Trophoblast cell (in vitro differentiated cells and primary cell): Measurements from ENCODE around the gene UBE2C.

ENCODE experiments used
- DNase-seq, 2 donors: peaks; one replicate each; pipeline ENCODE4 v3.0.0-alpha.2; 2016
- H2AFZ ChIP-seq: 2 replicates; pipeline ENCODE4 v1.6.1; 2013; ENCODE audit warnings: low read length, moderate library complexity, mild to moderate bottlenecking; ENCODE audit not compliant: insufficient read depth, poor library complexity
- H2AK5ac ChIP-seq: 2 replicates; pipeline ENCODE4 v1.6.1; 2013; ENCODE audit warnings: mild to moderate bottlenecking, low read length
- H2BK120ac ChIP-seq: 2 replicates; pipeline ENCODE4 v1.6.1; 2013; ENCODE audit warnings: low read length, mild to moderate bottlenecking, moderate library complexity; ENCODE audit not compliant: insufficient read depth, poor library complexity
- H2BK12ac ChIP-seq: 2 replicates; pipeline ENCODE4 v1.6.1; 2013; ENCODE audit warnings: mild to moderate bottlenecking, low read length, moderate library complexity
- H2BK5ac ChIP-seq: 2 replicates; pipeline ENCODE4 v1.6.1; 2013; ENCODE audit warnings: low read length, low read depth, moderate library complexity, mild to moderate bottlenecking; ENCODE audit not compliant: poor library complexity
- H3K14ac ChIP-seq: 2 replicates; pipeline ENCODE4 v1.6.1; 2013; ENCODE audit warnings: mild to moderate bottlenecking, low read length
- H3K18ac ChIP-seq: 2 replicates; pipeline ENCODE4 v1.6.1; 2013; ENCODE audit warnings: mild to moderate bottlenecking, low read length
- H3K23ac ChIP-seq: 2 replicates; pipeline ENCODE4 v1.6.1; 2013; ENCODE audit warnings: low read length
- H3K27ac ChIP-seq: 2 replicates; pipeline ENCODE4 v1.5.1; 2013; ENCODE audit warnings: low read depth, mild to moderate bottlenecking, inconsistent platforms, low read length, moderate library complexity
- H3K27me3 ChIP-seq: 2 replicates; pipeline ENCODE4 v1.6.1; 2013; ENCODE audit warnings: inconsistent platforms, mild to moderate bottlenecking, low read length, moderate library complexity; ENCODE audit not compliant: insufficient read depth
- H3K36me3 ChIP-seq, 2 experiments: 1 replicate in 1 of 2; 2 replicates in 1 of 2; pipeline ENCODE4 v1.6.1; 2013; ENCODE audit warnings: low read length in 2 of 2, mild to moderate bottlenecking in 2 of 2, moderate library complexity in 1 of 2; ENCODE audit not compliant: insufficient read depth in 2 of 2, control insufficient read depth in 1 of 2
- H3K4ac ChIP-seq: 2 replicates; pipeline ENCODE4 v1.6.1; 2013; ENCODE audit warnings: low read depth, mild to moderate bottlenecking, low read length, moderate library complexity
- H3K4me1 ChIP-seq, 2 experiments: 1 replicate in 1 of 2; 2 replicates in 1 of 2; pipeline ENCODE4 v1.6.1; 2013; ENCODE audit warnings: low read length in 2 of 2, mild to moderate bottlenecking in 2 of 2, moderate library complexity in 1 of 2; ENCODE audit not compliant: insufficient read depth in 2 of 2, control insufficient read depth in 1 of 2
- H3K4me2 ChIP-seq: 2 replicates; pipeline ENCODE4 v1.6.1; 2013; ENCODE audit warnings: inconsistent platforms, mild to moderate bottlenecking, low read length, moderate library complexity
- H3K4me3 ChIP-seq: 2 replicates; pipeline ENCODE4 v1.5.1; 2013; ENCODE audit warnings: mild to moderate bottlenecking, low read depth, low read length, inconsistent platforms
- H3K79me1 ChIP-seq: one replicate; pipeline ENCODE4 v1.6.1; 2013; ENCODE audit warnings: low read length
- H3K79me2 ChIP-seq: 2 replicates; pipeline ENCODE4 v1.6.1; 2013; ENCODE audit warnings: low read length, mild to moderate bottlenecking; ENCODE audit not compliant: control insufficient read depth, insufficient read depth, poor library complexity
- H3K9ac ChIP-seq: 2 replicates; pipeline ENCODE4 v1.6.1; 2013; ENCODE audit warnings: mild to moderate bottlenecking, low read length
- H3K9me3 ChIP-seq: 2 replicates; pipeline ENCODE4 v1.6.1; 2013; ENCODE audit warnings: low read depth, mild to moderate bottlenecking, control low read depth, inconsistent platforms, low read length; ENCODE audit not compliant: insufficient read depth
- H4K12ac ChIP-seq: 2 replicates; pipeline ENCODE4 v1.6.1; 2013; ENCODE audit warnings: low read depth, mild to moderate bottlenecking, low read length, moderate library complexity
- H4K8ac ChIP-seq: 2 replicates; pipeline ENCODE4 v1.6.1; 2013; ENCODE audit warnings: low read depth, mild to moderate bottlenecking, low read length, moderate library complexity
- H4K91ac ChIP-seq: one replicate; pipeline ENCODE4 v1.6.1; 2013; ENCODE audit warnings: low read depth, mild to moderate bottlenecking, low read length, moderate library complexity
- WGBS: extraction: QIAGEN DNeasy Blood & Tissue Kit; methylation state at CpG from one replicate; pipeline ENCODE4 v1.1.7; 2013; ENCODE audit warnings: missing lambda C conversion rate; ENCODE audit not compliant: insufficient read length, insufficient coverage; ENCODE audit errors: extremely low coverage; 5-methylcytosine and 5-hydroxymethylcytosine counted together

UBE2C gene

GRCh38 chr20:45850238-45850637 lies 37.8 kb downstream of the UBE2C start:
- Histone ChIP-seq H2BK12ac (no peak overlapping the region), H4K91ac (no peak overlapping the region), H3K14ac (no peak overlapping the region), H2AFZ (no peak overlapping the region), H3K27ac (no peak overlapping the region), H3K9ac (no peak overlapping the region), H2BK120ac (no peak overlapping the region), H4K12ac (no peak overlapping the region), H3K79me2 (no peaks in the 10 kb centered on the region), H3K36me3 (peaks cover 6 to 18% of the 10 kb centered on the region in 2 experiments), H3K18ac (no peak overlapping the region), H3K79me1 (no peaks in the 10 kb centered on the region), H3K9me3 (no peaks in the 10 kb centered on the region), H4K8ac (no peak overlapping the region), H3K4me1 (no peaks in the 10 kb centered on the region), H2AK5ac (no peak overlapping the region), H3K23ac (no peak overlapping the region), H3K4ac (no peak overlapping the region), H3K4me2 (no peak overlapping the region), H2BK5ac (no peak overlapping the region), H3K4me3 (no peak overlapping the region), H3K27me3 (no peaks in the 10 kb centered on the region)
- DNase-seq = no peak
- WGBS = no CpG with 5 or more reads among the region's 2 CpGs

DNA sequence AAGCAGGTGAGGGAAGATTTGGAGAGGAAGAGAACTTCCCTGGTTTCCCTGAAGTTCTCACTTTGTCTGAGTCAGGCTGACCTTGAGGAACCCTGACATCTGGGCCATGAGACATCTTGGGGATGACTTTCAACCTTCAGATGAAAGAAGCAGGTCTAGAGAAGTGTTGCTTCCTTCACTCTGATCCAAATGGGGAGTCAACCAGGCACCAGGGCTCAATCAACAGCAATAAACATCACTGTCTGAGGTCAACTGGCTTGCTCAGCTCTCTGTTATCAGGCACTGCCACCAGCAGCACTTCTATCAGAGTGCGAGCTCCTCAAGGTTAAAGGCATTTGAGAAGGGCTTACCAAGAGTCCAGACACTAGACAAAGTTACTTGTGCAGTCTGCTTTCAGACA lies 38.5 kb downstream of the UBE2C start:
- H3K79me2 ChIP-seq = no peaks in the 10 kb centered on the region
- no peak overlapping the region for H4K12ac ChIP-seq
- no peak overlapping the region for H3K14ac ChIP-seq
- no CpG with 5 or more reads among the region's 1 CpG for WGBS
- DNase-seq = no peak
- no peak overlapping the region for H3K4me3 ChIP-seq
- no peak overlapping the region for H2BK5ac ChIP-seq
- H3K9me3 ChIP-seq = no peaks in the 10 kb centered on the region
- peaks cover 6 to 15% of the 10 kb centered on the region in 2 experiments for H3K36me3 ChIP-seq
- H4K91ac ChIP-seq = no peak overlapping the region
- no peak overlapping the region for H2AFZ ChIP-seq
- H4K8ac ChIP-seq = no peak overlapping the region
- no peak overlapping the region for H2AK5ac ChIP-seq
- H3K4me1 ChIP-seq = no peaks in the 10 kb centered on the region
- no peak overlapping the region for H3K9ac ChIP-seq
- H2BK120ac ChIP-seq = no peak overlapping the region
- no peak overlapping the region for H3K18ac ChIP-seq
- no peaks in the 10 kb centered on the region for H3K79me1 ChIP-seq
- no peak overlapping the region for H3K27ac ChIP-seq
- H3K27me3 ChIP-seq = no peaks in the 10 kb centered on the region
- no peak overlapping the region for H3K23ac ChIP-seq
- no peak overlapping the region for H3K4me2 ChIP-seq
- no peak overlapping the region for H2BK12ac ChIP-seq
- no peak overlapping the region for H3K4ac ChIP-seq

DNA sequence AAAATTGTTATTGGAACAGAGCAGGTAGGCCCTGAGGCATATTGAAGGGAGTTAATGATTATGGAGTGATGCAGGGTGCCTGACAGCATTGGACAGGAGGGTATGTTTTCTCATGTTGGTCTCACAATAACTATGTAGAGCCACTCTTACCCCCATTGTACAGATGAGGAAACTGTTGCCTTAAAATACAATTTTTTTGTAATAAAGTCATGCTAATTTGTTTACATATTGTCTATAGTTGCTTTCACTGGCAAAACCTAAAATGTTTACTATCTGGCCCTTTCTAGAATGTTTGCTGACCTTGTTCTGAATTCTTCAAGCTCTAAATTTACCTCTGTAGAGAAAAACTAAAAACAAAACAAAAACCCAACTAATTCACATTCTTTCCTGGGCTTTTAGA lies 39.1 kb downstream of the UBE2C start:
- Histone ChIP-seq H4K8ac (no peak overlapping the region), H3K27ac (no peak overlapping the region), H3K4me2 (no peak overlapping the region), H3K79me1 (no peaks in the 10 kb centered on the region), H3K36me3 (peaks cover 6 to 13% of the 10 kb centered on the region in 2 experiments), H3K4ac (no peak overlapping the region), H3K9me3 (no peaks in the 10 kb centered on the region), H2AK5ac (no peak overlapping the region), H2BK12ac (no peak overlapping the region), H4K12ac (no peak overlapping the region), H3K18ac (no peak overlapping the region), H3K4me3 (no peak overlapping the region), H3K9ac (no peak overlapping the region), H3K79me2 (no peaks in the 10 kb centered on the region), H3K4me1 (no peaks in the 10 kb centered on the region), H4K91ac (no peak overlapping the region), H2AFZ (no peak overlapping the region), H2BK120ac (no peak overlapping the region), H3K27me3 (no peaks in the 10 kb centered on the region), H3K14ac (no peak overlapping the region), H2BK5ac (no peak overlapping the region), H3K23ac (no peak overlapping the region)
- no peak for DNase-seq

GRCh38 chr20:45852326-45852725 lies 39.9 kb downstream of the UBE2C start:
- WGBS = no CpG with 5 or more reads among the region's 6 CpGs
- H2BK120ac ChIP-seq = no peak overlapping the region

More at GRCh38 chr20:45852326-45852725, 39.9 kb downstream of the UBE2C start:
- Histone ChIP-seq H3K79me2 (peaks cover 1% of the 10 kb centered on the region), H2AFZ (no peak overlapping the region), H2AK5ac (no peak overlapping the region), H3K9me3 (no peaks in the 10 kb centered on the region), H3K18ac (no peak overlapping the region), H3K4me2 (no peak overlapping the region), H2BK12ac (no peak overlapping the region), H3K4me3 (no peak overlapping the region), H4K12ac (no peak overlapping the region), H4K91ac (no peak overlapping the region), H3K79me1 (peaks cover 2% of the 10 kb centered on the region), H3K4ac (no peak overlapping the region), H3K4me1 (peaks cover 0 to 3% of the 10 kb centered on the region in 2 experiments), H3K14ac (no peak overlapping the region), H3K9ac (no peak overlapping the region), H3K23ac (no peak overlapping the region), H3K27ac (no peak overlapping the region), H4K8ac (no peak overlapping the region), H2BK5ac (no peak overlapping the region), H3K27me3 (no peaks in the 10 kb centered on the region), H3K36me3 (peaks cover 5 to 12% of the 10 kb centered on the region in 2 experiments)
- no peak for DNase-seq
